Uterus (tissue), 2 donors: ENCODE data around the gene CDKAL1.

ENCODE experiments used
- POLR2A ChIP-seq, 2 donors: fragments of 450-650 bp; IDR thresholded peaks; one replicate each; pipeline ENCODE4 v1.6.1; 2016; ENCODE audit warnings: antibody characterized with exemption in 2 of 2, mild to moderate bottlenecking in 1 of 2, moderate library complexity in 1 of 2
- TF ChIP-seq, protein P1 (sequence below), 4 experiments: fragments of 200-600 bp in 2 of 4; fragments of 450-650 bp in 2 of 4; sonication (generic) in 2 of 4; IDR thresholded peaks; one replicate each; pipeline ENCODE4 v1.5.1; 2016 to 2019; ENCODE audit warnings: antibody characterized with exemption in 4 of 4, mild to moderate bottlenecking in 2 of 4, moderate library complexity in 1 of 4

- TF ChIP-seq, protein P1, sequence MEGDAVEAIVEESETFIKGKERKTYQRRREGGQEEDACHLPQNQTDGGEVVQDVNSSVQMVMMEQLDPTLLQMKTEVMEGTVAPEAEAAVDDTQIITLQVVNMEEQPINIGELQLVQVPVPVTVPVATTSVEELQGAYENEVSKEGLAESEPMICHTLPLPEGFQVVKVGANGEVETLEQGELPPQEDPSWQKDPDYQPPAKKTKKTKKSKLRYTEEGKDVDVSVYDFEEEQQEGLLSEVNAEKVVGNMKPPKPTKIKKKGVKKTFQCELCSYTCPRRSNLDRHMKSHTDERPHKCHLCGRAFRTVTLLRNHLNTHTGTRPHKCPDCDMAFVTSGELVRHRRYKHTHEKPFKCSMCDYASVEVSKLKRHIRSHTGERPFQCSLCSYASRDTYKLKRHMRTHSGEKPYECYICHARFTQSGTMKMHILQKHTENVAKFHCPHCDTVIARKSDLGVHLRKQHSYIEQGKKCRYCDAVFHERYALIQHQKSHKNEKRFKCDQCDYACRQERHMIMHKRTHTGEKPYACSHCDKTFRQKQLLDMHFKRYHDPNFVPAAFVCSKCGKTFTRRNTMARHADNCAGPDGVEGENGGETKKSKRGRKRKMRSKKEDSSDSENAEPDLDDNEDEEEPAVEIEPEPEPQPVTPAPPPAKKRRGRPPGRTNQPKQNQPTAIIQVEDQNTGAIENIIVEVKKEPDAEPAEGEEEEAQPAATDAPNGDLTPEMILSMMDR (IDR thresholded peaks at IDR 0.05): no peak
- TF ChIP-seq POLR2A (IDR thresholded peaks at IDR 0.05): no peak
Measured at GRCh38 chr6:20540683-20541082, 6.4 kb downstream of the CDKAL1 start.
